Lower leg skin (tissue), 4 donors: ENCODE measurements around the gene ERI3. TPM values are rescaled to one million over a fixed set of nuclear protein-coding genes. Genes with fewer than 3 reads are reported as not detected.
A peak's percentile ranks its signal among the peaks of the same experiment; 100 is the strongest.

Source experiments
- DNase-seq, 2 donors: peaks; one replicate each; pipeline ENCODE4 v3.0.0-alpha.2; 2019; ENCODE audit warnings: low spot score in 2 of 2
- H3K4me3 ChIP-seq: fragments of 200-600 bp; sonication (generic); 2 replicates; pipeline ENCODE4 v1.5.1; 2017; ENCODE audit warnings: mild to moderate bottlenecking, low read depth; ENCODE audit not compliant: poor library complexity, severe bottlenecking
- POLR2A ChIP-seq, 2 donors: fragments of 450-650 bp; IDR thresholded peaks; one replicate each; pipeline ENCODE4 v1.6.1; 2016 to 2017; ENCODE audit warnings: antibody characterized with exemption in 2 of 2, mild to moderate bottlenecking in 1 of 2, moderate library complexity in 1 of 2
- WGBS, 2 donors: methylation state at CpG; one replicate each; pipeline ENCODE4 v1.1.5; 2018; 5-methylcytosine and 5-hydroxymethylcytosine counted together
- intact Hi-C: fragments of 100-400 bp; cut with DNase I; formaldehyde crosslinking; loops from one replicate; pipeline ENCODE4 v1.15.0; 2023; ENCODE audit warnings: low total_unique reads
- total RNA-seq, 4 donors: library from RNA; depleted of rRNA; stranded (reverse); fragments of >200 nt; gene quantifications; one replicate each; pipeline ENCODE4 v1.1.0, GENCODE V29; 2016
- TF ChIP-seq, protein P1 (sequence below), 3 donors: fragments of 450-650 bp; IDR thresholded peaks; one replicate each; pipeline ENCODE4 v1.5.1; 2016; ENCODE audit warnings: antibody characterized with exemption in 3 of 3, mild to moderate bottlenecking in 3 of 3, moderate library complexity in 2 of 3

ERI3 gene
- total RNA-seq, 4 donors from 2014 or later, result 28.3 to 43.3 (median 40.4) TPM

DNA sequence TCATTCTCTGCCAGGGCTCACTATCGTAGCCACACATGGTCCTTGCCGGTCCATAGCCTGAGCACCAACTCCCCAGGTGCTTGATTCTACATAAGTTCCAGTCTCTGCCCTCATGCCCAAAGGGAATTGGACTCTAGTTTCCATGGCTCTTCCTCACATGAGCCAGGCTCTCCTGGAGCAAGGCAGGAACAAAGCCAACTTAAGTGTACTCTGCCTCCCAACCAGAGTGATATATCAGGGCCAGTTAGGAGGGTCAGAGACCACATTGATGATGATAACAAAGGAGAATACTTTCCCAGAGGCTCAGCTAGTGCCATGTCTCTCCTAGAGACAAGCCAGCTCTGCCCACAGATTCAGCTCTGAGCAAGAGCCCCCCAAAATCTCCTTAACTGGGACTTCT lies 70.9 kb downstream of the ERI3 start:
- intact Hi-C loops, result no loop called here

DNA sequence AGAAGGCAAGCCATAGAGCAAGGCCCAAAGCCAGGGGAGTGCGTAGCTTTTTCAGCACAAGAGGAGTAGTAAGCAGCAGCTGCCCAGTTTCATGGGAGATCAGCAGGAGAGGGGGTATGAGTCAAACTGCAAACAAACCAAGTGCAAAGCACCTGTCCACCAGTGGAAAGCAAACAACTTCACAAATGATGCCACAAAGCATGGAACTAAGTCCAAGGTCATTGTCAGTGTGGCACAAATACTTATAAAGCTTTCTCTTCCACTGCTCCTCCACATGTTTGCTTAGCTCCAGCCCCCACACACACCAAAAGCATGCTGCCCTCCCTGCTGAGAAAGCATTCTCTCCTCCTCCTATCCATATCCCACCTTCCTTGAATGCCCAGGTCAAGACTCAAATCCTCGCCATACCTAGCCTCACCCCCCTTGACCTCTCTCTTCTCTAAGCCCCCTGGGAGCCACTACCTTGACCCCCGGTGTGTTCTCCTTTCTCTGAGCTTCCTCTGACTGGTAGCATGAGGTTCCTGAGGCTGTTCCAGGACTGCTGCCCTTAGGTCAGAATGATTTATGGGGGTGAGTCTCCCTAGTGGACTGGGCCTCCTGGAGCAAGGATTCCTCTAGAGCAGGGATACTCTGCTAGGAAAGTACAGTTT lies 71.4 kb downstream of the ERI3 start:
- WGBS, 2 donors, result 97 to 98% methylated on average over 3 of the region's 3 CpGs
- DNase-seq, result no peak
- intact Hi-C loops, result no loop called here
- H3K4me3 ChIP-seq, result no peak overlapping the region
- TF ChIP-seq, protein P1, sequence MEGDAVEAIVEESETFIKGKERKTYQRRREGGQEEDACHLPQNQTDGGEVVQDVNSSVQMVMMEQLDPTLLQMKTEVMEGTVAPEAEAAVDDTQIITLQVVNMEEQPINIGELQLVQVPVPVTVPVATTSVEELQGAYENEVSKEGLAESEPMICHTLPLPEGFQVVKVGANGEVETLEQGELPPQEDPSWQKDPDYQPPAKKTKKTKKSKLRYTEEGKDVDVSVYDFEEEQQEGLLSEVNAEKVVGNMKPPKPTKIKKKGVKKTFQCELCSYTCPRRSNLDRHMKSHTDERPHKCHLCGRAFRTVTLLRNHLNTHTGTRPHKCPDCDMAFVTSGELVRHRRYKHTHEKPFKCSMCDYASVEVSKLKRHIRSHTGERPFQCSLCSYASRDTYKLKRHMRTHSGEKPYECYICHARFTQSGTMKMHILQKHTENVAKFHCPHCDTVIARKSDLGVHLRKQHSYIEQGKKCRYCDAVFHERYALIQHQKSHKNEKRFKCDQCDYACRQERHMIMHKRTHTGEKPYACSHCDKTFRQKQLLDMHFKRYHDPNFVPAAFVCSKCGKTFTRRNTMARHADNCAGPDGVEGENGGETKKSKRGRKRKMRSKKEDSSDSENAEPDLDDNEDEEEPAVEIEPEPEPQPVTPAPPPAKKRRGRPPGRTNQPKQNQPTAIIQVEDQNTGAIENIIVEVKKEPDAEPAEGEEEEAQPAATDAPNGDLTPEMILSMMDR (IDR thresholded peaks at IDR 0.05), result peak in 1 of 3 donors; percentile 9
- TF ChIP-seq POLR2A (IDR thresholded peaks at IDR 0.05), result no peak

More for the DNA sequence above, 70.9 kb downstream of the ERI3 start:
- TF ChIP-seq, protein P1 (IDR thresholded peaks at IDR 0.05), result no peak
- TF ChIP-seq POLR2A (IDR thresholded peaks at IDR 0.05), result no peak
- DNase-seq, result no peak
- WGBS, 2 donors, result 94 to 100% methylated on average over 2 of the region's 2 CpGs
- H3K4me3 ChIP-seq, result no peak overlapping the region

DNA sequence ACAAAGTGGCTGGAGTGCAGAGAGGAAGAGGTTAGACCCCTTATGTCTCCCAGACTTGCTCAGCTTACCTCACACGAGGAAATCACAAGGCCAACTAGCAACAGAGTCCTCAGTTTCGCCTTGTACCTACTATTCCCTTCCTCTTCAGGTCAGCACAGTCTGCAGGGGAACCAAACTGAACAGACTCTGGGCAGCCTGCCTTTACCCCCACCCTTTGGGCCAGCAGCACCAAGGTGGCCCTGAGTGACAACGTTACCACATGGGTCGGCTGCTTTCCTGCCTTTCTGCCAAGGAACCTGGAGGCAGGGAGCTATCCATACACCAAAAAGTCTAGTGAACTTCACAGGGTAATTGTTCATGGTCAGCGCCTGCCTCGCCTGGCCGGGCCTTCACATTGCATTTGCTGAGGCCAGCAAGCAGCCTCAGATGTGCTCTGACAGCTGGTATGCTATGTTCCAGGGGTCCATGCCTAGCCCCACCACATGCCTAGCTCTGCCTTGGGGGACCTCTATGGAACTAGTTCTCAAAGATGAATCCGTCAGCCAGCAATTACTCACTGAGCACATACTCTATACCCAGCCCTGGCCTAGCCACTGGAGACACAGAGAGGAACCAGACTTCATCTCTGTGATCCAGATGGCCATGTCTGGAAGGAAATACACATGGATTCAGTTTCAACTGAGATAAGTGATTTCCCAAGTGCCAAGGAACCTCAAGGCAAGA lies 72.2 kb downstream of the ERI3 start:
- TF ChIP-seq POLR2A (IDR thresholded peaks at IDR 0.05), result no peak
- TF ChIP-seq, protein P1 (IDR thresholded peaks at IDR 0.05), result no peak
- WGBS, 2 donors, result 96 to 97% methylated on average over 8 of the region's 8 CpGs
- intact Hi-C loops, result no loop called here
- DNase-seq, result no peak
- H3K4me3 ChIP-seq, result no peak overlapping the region

DNA sequence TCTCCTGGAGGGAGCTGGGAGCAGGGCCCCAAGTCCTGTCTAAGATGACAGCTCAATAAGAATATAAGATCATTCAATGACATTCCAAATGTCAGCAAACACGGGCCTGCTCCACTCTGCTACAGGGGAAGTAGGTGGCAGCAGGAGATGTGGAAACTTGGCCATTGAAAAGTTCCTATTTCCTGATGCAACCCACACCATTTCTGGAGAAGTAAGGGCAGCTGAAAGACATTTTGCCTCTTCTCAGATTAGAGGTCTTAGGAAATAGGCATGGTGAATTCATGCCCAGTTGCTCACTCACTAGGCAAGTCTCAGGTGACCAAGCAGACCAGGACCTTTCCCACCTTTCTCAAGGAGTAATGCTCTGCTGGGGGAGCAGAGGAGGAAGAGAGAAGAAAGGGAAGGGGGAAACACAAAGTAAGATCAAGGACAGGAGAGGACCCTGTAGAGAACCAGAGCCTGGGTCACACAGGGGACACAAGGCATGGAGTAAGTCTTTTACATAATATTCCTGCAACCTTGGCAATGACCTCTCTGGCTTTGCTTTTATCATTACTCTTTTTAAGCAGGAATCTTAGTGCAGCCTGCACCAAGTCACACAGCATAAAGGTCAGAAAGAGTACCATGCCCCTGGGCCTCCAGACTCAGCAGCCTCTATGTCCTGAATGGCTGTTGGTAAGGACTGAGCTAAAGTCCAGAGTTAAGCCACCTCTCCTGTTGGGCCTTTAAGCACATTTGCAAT lies 72.9 kb downstream of the ERI3 start:
- intact Hi-C loops, result no loop called here
- no peak for TF ChIP-seq POLR2A (IDR thresholded peaks at IDR 0.05)
- TF ChIP-seq, protein P1 (IDR thresholded peaks at IDR 0.05), result no peak
- no peak for DNase-seq
- WGBS, 2 donors, result 27 to 54% methylated on average over 1 of the region's 1 CpG
- no peak overlapping the region for H3K4me3 ChIP-seq

DNA sequence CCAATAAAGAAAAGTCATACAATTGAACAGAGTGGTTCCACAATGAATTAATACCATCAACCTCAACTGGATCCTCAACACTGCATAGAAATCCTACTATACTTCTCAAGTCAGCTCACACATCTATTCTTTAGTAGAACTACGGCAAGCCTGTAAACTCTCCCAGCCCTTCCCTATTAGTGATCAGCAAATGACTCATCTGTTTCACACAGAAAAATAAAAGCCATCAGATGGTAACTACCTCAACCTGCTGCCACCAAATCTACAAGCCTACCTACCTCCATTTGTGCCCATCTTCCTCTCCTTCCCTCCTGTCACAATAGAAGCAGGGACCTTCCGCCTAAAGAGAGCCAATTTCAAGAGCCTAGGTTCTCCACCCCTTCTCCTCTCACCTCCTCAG lies 78.2 kb downstream of the ERI3 start:
- intact Hi-C loops, result no loop called here
- no peak for DNase-seq
- TF ChIP-seq, protein P1 (IDR thresholded peaks at IDR 0.05), result no peak
- no peak for TF ChIP-seq POLR2A (IDR thresholded peaks at IDR 0.05)
- 64 to 69% methylated on average over 2 of the region's 2 CpGs for WGBS, 2 donors
- no peak overlapping the region for H3K4me3 ChIP-seq
